ENCODE measurements around the gene HIPK3.

DNA sequence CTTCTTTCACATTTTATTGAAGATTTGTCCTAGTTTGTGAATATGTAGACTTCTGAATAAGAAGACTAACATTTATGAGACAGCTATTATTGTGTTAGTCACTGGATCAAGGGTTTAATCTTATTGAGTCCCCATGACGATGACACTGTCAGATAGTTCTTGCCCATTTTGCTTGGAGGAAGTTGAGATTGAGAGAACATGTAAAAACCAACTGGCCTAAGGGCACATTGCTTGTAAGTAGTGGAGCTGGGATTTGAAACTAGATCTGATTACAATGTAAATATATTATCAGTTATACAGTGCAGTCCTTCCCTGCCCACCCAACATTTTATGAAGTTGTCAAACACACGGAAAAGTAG is 134.7 kb downstream of the HIPK3 start:
- TF ChIP-seq CTCF (IDR thresholded peaks at IDR 0.05) (no peak), POLR2A (IDR thresholded peaks at IDR 0.05) (no peak)

Measured in adrenal gland (tissue), 5 donors.